ENCODE measurements around the gene TLE1. TPM values are rescaled to one million over a fixed set of nuclear protein-coding genes. Genes with fewer than 3 reads are reported as not detected.
A peak's percentile ranks its signal among the peaks of the same experiment; 100 is the strongest.

Gene TLE1
- total RNA-seq, 2 experiments from 2014 or later, result 0.10 TPM

DNA sequence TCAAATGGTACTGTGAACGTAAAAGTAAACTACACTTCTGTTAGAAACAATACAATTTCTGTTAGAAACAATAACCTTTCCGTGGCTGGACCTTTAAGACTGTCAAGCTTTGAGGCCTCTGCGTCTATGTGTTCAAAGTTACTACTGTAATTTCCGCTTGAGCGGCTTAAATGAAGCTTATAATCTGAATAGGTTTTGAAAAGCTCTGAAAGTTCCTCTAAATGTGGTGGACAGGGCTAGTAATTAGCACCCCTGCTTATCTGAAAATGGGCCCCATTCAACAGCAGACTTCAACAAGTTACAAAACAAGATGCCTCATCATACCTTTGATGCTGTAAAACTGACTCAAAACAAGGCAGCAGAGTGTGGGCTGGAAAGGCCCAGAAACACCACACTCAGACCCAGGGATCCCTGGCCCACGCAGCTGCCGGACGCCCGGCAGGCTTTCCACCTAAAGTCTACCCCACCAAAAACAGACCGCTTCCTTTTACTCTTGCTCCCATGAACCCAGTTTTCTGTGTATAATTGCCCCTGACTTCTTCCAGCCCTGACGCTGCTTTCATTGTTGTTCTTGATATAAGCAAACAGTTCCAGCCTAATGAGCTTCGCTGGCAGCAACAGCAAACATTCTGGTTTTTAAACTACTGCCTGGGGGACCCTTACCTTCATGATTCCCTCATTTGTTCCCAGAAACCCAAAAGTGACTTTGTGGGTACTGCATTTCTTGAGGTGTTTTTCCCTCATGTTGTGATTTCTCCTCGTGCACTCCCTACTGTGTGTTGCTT, 66.7 kb downstream of the TLE1 start:
- intact Hi-C loops (cut with micrococcal nuclease), result no loop called here
- CTCF ChIA-PET, result no interaction called here
- Mint-ChIP-seq H3K27ac (no peak overlapping the region), H3K27me3 (ENCODE audit: low read depth) (no peaks in the 10 kb centered on the region), H3K4me3 (no peak overlapping the region), H3K36me3 (ENCODE audit: low read depth) (no peaks in the 10 kb centered on the region), H3K4me1 (ENCODE audit: low read depth) (peaks cover 11% of the 10 kb centered on the region), H3K9me3 (no peaks in the 10 kb centered on the region)
- no peak for DNase-seq

DNA sequence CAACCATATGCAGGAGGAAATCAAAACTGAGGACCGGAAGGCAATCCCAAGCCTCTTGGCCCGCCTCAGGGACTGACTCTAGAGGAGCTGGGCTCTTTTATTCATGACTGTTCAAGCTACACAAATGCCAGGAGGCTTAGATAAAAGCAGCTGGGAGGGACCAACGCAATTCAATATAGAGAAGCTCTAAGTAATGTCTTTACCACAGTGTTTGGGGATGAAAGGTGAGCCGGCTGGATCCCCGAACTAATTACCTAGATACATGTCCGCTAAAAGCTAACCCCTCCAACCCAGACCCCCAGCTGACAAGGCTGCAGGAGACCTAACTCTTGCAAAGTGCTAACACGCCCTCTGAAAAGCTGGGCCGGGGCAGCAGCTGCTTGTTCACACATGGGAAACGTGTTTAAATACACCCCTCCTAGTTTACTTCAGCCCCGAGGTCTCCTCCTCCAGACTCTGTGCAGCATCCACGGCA, 67.5 kb downstream of the TLE1 start:
- no peak for DNase-seq
- H3K4me1 Mint-ChIP-seq (ENCODE audit: low read depth), result peaks cover 11% of the 10 kb centered on the region
- H3K4me3 Mint-ChIP-seq, result no peak overlapping the region
- H3K36me3 Mint-ChIP-seq (ENCODE audit: low read depth), result no peaks in the 10 kb centered on the region
- H3K27me3 Mint-ChIP-seq (ENCODE audit: low read depth), result no peaks in the 10 kb centered on the region
- CTCF ChIA-PET, result no interaction called here
- no peaks in the 10 kb centered on the region for H3K9me3 Mint-ChIP-seq
- no peak overlapping the region for H3K27ac Mint-ChIP-seq
- intact Hi-C loops (cut with micrococcal nuclease), result no loop called here

DNA sequence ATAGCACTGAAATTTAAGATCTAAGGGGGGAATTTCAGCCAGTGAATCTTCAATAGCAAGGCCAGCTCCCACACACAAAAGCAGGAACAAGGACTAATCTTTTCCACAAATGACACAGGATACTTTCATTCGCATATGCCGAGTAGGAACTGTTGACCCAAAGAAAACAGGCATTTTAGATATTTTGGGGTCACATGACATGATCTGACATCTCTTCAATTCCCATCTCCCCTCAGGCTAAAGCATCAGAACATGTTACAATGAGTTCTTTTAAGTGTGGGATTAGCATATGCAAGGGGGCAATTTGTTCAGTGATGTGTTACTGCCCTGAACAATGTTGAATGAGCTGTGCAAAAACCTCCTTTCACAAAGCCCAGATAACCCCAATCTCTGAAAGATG, 68.2 kb downstream of the TLE1 start:
- H3K36me3 Mint-ChIP-seq (ENCODE audit: low read depth), result no peaks in the 10 kb centered on the region
- H3K4me3 Mint-ChIP-seq, result no peak overlapping the region
- no peak for DNase-seq
- no peaks in the 10 kb centered on the region for H3K9me3 Mint-ChIP-seq
- CTCF ChIA-PET, result no interaction called here
- intact Hi-C loops (cut with micrococcal nuclease), result no loop called here
- no peaks in the 10 kb centered on the region for H3K27me3 Mint-ChIP-seq (ENCODE audit: low read depth)
- H3K27ac Mint-ChIP-seq, result no peak overlapping the region
- H3K4me1 Mint-ChIP-seq (ENCODE audit: low read depth), result peaks cover 11% of the 10 kb centered on the region

DNA sequence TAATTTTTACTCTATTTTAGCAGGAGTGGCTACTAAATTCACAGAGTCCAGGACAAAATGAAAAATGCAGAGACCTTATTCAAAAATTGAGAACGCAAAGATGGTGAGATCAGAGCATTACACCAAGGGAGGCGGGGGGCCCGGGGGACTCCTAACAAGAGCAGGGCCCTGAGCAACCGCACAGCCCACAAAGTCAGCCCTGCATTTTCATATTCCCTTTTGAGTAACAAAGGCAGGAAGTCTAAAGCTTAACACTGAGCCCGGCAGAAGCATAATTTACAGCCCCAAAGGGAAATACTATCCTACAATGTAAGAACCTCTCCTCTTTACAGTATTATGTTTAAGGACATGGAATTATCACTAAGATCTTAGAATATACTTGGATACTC, 69.4 kb downstream of the TLE1 start:
- Mint-ChIP-seq H3K4me3 (no peak overlapping the region), H3K27me3 (ENCODE audit: low read depth) (no peaks in the 10 kb centered on the region), H3K4me1 (ENCODE audit: low read depth) (peaks cover 11% of the 10 kb centered on the region), H3K9me3 (no peaks in the 10 kb centered on the region), H3K36me3 (ENCODE audit: low read depth) (no peaks in the 10 kb centered on the region), H3K27ac (no peak overlapping the region)
- intact Hi-C loops (cut with micrococcal nuclease), result no loop called here
- peak; percentile 55 for DNase-seq
- CTCF ChIA-PET, result no interaction called here

DNA sequence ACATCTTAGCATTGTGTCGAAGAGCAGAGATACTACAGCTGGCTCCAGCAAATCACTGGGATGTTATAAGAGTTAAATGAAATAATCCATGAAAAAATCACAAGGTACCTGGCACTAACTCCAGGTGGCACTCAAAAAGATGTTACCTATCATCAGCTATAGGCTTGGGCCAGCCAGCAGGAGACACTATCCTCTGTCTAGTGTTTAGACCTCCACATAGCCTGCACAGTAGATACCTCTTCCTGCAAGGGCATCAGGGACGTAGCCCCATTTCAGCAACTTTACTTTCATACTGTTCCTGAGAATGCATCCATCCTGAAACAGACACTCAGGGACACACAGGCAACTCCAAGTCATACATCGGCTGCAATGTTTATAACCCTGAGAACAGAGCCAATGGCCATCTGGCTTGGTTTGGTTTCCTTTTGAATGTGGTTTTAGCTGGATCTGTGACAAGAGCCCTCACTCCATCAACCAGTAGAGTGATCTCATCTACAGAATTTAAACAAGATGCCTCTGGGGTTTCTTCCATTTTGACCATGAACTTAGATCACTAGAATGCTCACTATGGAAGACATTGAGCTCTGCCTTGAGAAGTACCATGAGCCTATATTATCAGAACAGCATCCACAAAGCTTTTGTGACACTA, 69.9 kb downstream of the TLE1 start:
- DNase-seq, result no peak
- Mint-ChIP-seq H3K9me3 (no peaks in the 10 kb centered on the region), H3K4me3 (no peak overlapping the region), H3K27me3 (ENCODE audit: low read depth) (no peaks in the 10 kb centered on the region), H3K27ac (no peak overlapping the region), H3K36me3 (ENCODE audit: low read depth) (no peaks in the 10 kb centered on the region), H3K4me1 (ENCODE audit: low read depth) (peaks cover 11% of the 10 kb centered on the region)
- intact Hi-C loops (cut with micrococcal nuclease), result no loop called here
- CTCF ChIA-PET, result no interaction called here

DNA sequence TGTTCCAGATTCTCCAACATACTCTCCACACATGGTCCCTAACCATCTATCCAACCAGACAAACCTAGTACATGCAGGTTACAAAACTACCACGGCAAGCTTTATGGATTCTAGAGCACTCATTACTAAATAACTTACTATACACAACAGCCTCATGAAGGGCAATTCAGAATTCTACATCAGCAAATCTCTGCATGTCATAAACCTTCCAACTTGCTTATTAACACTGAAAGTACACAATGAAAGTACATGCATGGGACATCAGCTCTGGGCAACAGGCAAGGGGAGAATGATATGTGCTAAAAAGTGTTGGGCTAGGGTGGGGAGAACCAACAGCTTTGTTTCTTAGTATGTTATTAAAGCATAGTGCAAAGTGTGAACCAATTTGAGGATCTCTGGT, 70.4 kb downstream of the TLE1 start:
- Mint-ChIP-seq H3K27me3 (ENCODE audit: low read depth) (no peaks in the 10 kb centered on the region), H3K4me3 (no peak overlapping the region), H3K4me1 (ENCODE audit: low read depth) (peaks cover 11% of the 10 kb centered on the region), H3K27ac (no peak overlapping the region), H3K9me3 (no peaks in the 10 kb centered on the region), H3K36me3 (ENCODE audit: low read depth) (no peaks in the 10 kb centered on the region)
- CTCF ChIA-PET, result no interaction called here
- DNase-seq, result no peak
- intact Hi-C loops (cut with micrococcal nuclease), result no loop called here

DNA sequence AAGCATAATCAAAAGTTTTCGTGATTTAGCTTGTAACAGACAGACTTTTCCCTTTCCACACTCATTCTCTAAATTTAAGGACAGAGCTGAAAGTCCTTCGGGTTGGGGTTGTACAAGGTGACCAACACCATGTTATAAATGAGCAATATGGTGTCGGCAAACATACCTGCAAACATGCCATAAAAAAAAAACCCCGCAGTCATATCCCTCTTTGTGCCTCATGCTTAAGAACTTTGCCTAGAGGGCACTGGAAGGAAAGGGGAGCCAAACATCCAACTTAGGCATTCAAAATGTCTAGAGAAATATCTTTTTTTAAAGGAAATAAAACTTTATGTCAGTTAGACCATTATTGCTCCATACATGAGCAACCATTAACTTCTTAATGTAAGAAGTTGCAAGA, 73.2 kb downstream of the TLE1 start:
- no peak overlapping the region for H3K4me3 Mint-ChIP-seq
- H3K27me3 Mint-ChIP-seq (ENCODE audit: low read depth), result no peaks in the 10 kb centered on the region
- peaks cover 11% of the 10 kb centered on the region for H3K4me1 Mint-ChIP-seq (ENCODE audit: low read depth)
- no peak overlapping the region for H3K27ac Mint-ChIP-seq
- no peaks in the 10 kb centered on the region for H3K36me3 Mint-ChIP-seq (ENCODE audit: low read depth)
- intact Hi-C loops (cut with micrococcal nuclease), result no loop called here
- no peak for DNase-seq
- CTCF ChIA-PET, result no interaction called here
- no peaks in the 10 kb centered on the region for H3K9me3 Mint-ChIP-seq

DNA sequence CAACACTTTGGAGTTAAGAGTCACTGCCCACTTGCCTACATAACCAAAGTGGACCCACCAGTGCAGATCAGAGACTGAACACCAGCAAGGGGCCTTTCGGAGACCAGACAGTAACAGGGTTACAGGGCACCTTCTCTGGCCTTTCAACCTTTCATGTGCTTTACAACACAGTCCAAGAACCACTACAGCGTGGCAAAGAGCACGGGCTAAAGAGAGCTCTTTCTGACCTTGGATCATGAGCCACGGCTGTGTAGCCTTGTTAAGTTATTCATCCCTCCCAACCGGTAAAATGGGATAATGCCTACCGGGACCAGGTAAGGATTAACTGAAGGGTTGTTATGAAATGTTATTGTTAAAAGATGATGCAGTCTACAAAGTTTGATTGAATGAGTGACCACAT, 75.0 kb downstream of the TLE1 start:
- no peak overlapping the region for H3K4me3 Mint-ChIP-seq
- intact Hi-C loops (cut with micrococcal nuclease), result no loop called here

DNA sequence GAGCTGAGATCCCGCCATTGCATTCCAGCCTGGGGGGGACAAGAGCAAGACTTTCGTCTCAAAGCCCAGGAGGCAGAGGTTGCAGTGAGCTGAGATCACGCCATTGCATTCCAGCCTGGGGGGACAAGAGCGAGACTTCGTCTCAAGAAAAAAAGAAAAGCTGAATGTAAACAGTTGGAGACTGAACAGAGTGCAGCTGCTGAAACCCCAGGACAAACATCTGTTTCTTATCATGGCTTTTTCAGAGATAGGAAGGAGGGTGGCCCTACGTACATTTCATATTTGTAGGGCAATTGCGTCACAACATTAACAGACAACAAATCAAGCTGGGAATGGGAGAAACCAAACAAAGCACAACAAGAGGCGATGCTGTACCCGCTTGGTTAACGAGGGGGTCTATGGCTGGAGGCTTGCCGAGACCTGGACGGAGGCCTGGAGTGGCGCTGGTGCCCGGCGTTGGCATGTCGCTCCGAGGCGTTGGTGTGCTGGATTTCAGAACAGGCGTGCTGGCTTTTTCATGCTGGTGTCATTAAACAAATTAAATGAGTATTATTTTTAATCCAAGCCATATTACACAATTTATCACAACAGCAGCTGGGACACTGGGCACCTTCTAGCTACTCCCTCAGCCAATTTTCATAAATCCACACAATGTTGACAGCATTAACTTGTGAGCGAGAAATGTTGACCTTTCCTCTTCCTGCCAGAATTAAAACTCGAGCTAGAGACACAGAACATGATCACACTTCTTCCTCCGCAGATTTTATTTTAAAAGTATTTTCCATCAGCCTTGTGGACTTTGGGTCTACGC, 76.1 kb downstream of the TLE1 start:
- H3K27ac Mint-ChIP-seq, result no peak overlapping the region
- H3K4me3 Mint-ChIP-seq, result no peak overlapping the region
- H3K36me3 Mint-ChIP-seq (ENCODE audit: low read depth), result no peaks in the 10 kb centered on the region
- H3K4me1 Mint-ChIP-seq (ENCODE audit: low read depth), result no peaks in the 10 kb centered on the region
- H3K27me3 Mint-ChIP-seq (ENCODE audit: low read depth), result no peaks in the 10 kb centered on the region
- intact Hi-C loops (cut with micrococcal nuclease), result no loop called here
- CTCF ChIA-PET, result no interaction called here
- no peaks in the 10 kb centered on the region for H3K9me3 Mint-ChIP-seq
- DNase-seq, result no peak

More for the DNA sequence above, 75.0 kb downstream of the TLE1 start:
- CTCF ChIA-PET, result no interaction called here
- DNase-seq, result no peak
- Mint-ChIP-seq H3K9me3 (no peaks in the 10 kb centered on the region), H3K27ac (no peak overlapping the region), H3K36me3 (ENCODE audit: low read depth) (no peaks in the 10 kb centered on the region), H3K4me1 (ENCODE audit: low read depth) (no peaks in the 10 kb centered on the region), H3K27me3 (ENCODE audit: low read depth) (no peaks in the 10 kb centered on the region)

DNA sequence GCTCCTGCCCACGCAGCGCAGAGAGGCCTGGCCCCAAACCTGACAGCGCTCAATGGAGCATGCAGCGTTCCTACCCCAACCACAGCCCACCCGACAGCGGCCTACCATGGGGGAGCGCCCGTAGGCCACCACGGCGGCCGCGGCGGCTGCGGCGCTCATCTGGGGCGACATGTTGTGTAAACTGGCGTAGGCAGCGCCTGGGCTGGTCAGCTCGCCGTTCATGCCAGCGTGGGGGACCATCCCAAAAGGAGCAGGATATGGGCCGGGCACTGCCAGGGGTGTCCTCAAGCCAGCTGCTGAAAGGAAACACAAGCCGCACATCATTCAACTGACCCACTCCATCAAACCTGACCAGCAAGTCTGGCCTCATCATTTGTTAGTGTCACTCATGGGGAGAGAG, 77.7 kb downstream of the TLE1 start:
- DNase-seq, result no peak
- Mint-ChIP-seq H3K27ac (no peak overlapping the region), H3K4me3 (no peak overlapping the region), H3K9me3 (no peaks in the 10 kb centered on the region), H3K36me3 (ENCODE audit: low read depth) (no peaks in the 10 kb centered on the region), H3K27me3 (ENCODE audit: low read depth) (no peaks in the 10 kb centered on the region), H3K4me1 (ENCODE audit: low read depth) (no peaks in the 10 kb centered on the region)
- CTCF ChIA-PET, result no interaction called here
- intact Hi-C loops (cut with micrococcal nuclease), result no loop called here

DNA sequence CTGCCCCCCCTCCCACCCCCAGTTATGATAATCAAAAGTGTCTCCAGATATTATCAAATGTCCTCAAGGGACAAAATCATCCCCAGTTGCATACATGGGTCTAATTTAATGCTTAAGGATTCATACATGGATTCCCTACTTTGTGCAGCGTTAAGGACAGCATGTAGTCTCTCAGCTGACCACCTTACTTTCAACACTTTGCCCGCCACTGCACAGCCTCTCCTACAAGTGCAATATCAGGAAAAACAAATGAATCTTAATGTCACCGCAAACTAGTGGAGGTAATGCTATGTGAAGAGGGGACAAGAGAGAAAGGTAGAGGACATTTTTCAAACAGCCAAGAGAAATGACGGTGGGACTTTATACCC, 78.6 kb downstream of the TLE1 start:
- Mint-ChIP-seq H3K4me3 (no peak overlapping the region), H3K4me1 (ENCODE audit: low read depth) (no peaks in the 10 kb centered on the region), H3K27ac (no peak overlapping the region), H3K9me3 (no peaks in the 10 kb centered on the region), H3K36me3 (ENCODE audit: low read depth) (no peaks in the 10 kb centered on the region), H3K27me3 (ENCODE audit: low read depth) (no peaks in the 10 kb centered on the region)
- CTCF ChIA-PET, result no interaction called here
- DNase-seq, result no peak
- intact Hi-C loops (cut with micrococcal nuclease), result no loop called here

DNA sequence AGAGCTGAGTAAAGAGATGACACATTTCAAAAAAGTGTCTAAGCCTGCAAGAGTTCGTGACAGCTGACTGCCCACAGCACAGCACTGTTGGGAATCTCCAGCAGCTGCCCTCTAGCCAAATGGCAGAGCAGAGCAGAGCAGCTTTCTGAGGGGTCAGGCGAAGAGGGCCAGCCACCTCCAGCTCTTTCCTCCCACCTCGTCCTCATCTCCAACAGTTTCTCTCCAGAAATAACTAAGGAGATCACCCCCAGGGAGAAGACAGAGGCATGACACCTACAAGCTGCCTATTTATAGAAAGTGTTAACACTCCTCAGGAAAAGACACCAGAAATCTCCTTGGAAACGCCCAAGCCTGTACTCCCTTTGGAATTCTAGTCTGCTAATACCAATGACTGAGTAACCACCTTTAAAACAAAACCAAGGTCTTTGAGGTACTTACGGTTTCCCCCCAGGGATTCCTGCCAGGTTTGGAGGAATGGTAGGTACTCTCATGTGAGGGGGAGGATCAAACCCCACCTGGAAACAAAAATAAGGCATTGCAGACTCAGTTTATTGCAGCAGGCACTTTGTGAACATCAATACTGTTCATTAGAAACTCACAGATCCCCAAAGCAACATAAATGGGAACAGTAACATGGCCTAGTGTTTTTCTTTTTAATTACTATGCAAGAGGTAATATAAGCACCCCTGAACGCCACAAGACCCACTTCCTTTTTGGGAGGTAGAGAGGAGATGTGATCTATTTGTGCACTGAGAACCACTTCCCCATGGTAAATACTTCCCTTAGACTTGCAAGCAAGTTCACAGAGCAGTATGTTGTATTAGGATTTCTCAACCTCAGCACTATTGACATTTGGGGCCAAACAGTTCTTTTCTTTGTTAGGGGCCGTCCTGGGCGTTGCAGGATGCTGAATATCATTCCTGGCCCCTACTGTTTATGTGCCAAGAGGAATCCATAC, 79.3 kb downstream of the TLE1 start:
- Mint-ChIP-seq H3K4me3 (no peak overlapping the region), H3K36me3 (ENCODE audit: low read depth) (no peaks in the 10 kb centered on the region), H3K27me3 (ENCODE audit: low read depth) (no peaks in the 10 kb centered on the region), H3K27ac (no peak overlapping the region), H3K9me3 (no peaks in the 10 kb centered on the region), H3K4me1 (ENCODE audit: low read depth) (no peaks in the 10 kb centered on the region)
- DNase-seq, result no peak
- CTCF ChIA-PET, result no interaction called here
- intact Hi-C loops (cut with micrococcal nuclease), result no loop called here
